Muscle of leg (tissue), 11 donors: ENCODE data around the gene GSTM2. TPM values are rescaled to one million over a fixed set of nuclear protein-coding genes. Genes with fewer than 3 reads are reported as not detected.

Source experiments
- DNase-seq: peaks from one replicate; pipeline ENCODE4 v3.0.0; 2013
- H3K27ac ChIP-seq: one replicate; pipeline ENCODE4 v1.5.1; 2013; ENCODE audit warnings: mild to moderate bottlenecking, low read length, control low read depth
- H3K27me3 ChIP-seq: one replicate; pipeline ENCODE4 v1.6.1; 2013; ENCODE audit warnings: low read length; ENCODE audit not compliant: control insufficient read depth, insufficient read depth
- H3K36me3 ChIP-seq: one replicate; pipeline ENCODE4 v1.6.1; 2013; ENCODE audit warnings: low read length; ENCODE audit not compliant: control insufficient read depth, insufficient read depth
- H3K4me1 ChIP-seq: one replicate; pipeline ENCODE4 v1.6.1; 2013; ENCODE audit warnings: low read length; ENCODE audit not compliant: control insufficient read depth, insufficient read depth
- H3K4me3 ChIP-seq: one replicate; pipeline ENCODE4 v1.5.1; 2013; ENCODE audit warnings: low read length, control low read depth
- H3K9me3 ChIP-seq: replicated peaks from 2 replicates; pipeline ENCODE4 v1.6.1; 2013; ENCODE audit warnings: low read depth, low read length; ENCODE audit not compliant: control insufficient read depth
- WGBS: methylation state at CpG from one replicate; pipeline ENCODE4 v1.1.5; 2013; ENCODE audit warnings: missing lambda C conversion rate; ENCODE audit not compliant: insufficient coverage; 5-methylcytosine and 5-hydroxymethylcytosine counted together
- polyA plus RNA-seq, 8 donors: library from polyadenylated mRNA; unstranded; fragments of 120-200 nt; gene quantifications; one replicate each; pipeline versions ENCODE4 v1.2.1 to v1.2.3, GENCODE V29; 2013; ENCODE audit warnings: inconsistent platforms in 1 of 8, low replicate concordance in 1 of 8; ENCODE audit not compliant: insufficient read length in 8 of 8, insufficient read depth in 1 of 8
- total RNA-seq: library from RNA; stranded (reverse); fragments of 120-200 nt; gene quantifications from one replicate; pipeline ENCODE4 v1.2.4, GENCODE V29; 2013

GSTM2 gene
- total and polyA plus RNA-seq, 9 donors: 51.4 to 186 (median 142) TPM

DNA sequence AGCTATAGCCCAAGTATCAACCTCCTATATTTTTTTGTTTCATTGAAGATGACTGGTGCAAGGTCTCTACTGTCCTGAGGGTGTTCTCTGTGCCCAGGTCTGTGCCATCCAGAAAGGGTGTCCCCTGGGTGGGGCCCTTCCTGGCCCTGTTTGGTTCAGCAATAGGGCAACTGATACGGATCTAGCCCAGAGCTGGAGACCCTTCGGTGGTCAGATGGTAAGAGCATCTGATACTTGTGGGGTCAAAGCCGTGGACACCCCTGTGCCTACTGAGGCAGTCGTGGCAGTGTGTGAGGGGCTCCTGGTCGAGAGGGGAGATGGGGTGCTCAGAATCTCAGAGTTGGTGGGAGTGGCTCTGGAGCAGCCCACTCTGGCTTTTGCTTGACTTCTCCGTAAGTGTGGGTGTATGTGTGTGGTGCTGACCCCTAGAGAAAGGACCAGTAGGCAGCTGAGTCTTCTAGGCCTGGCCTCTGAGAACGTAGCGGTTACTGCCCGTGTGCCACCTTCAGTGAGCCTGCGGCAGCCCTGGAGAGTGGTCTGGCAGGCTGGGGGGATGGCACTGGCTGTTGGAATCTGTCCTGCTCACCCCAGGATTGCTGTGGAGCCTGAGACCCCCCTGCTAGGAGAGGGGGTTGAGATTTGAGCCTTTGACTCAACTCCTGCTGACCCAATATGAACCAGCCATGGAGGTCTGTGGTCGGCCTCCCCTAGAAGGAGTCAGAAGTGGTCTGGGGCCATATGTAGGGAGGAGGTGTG, 45.5 kb upstream of the GSTM2 start:
- no peak overlapping the region for H3K27ac ChIP-seq
- no peak for DNase-seq
- no peak overlapping the region for H3K4me3 ChIP-seq
- 74% methylated on average over 10 of the region's 11 CpGs for WGBS
- no peaks in the 10 kb centered on the region for H3K27me3 ChIP-seq
- no peaks in the 10 kb centered on the region for H3K9me3 ChIP-seq
- H3K4me1 ChIP-seq: peaks cover 74% of the 10 kb centered on the region
- H3K36me3 ChIP-seq: peaks cover 17% of the 10 kb centered on the region

- peaks cover 74% of the 10 kb centered on the region for H3K4me1 ChIP-seq
- 86% methylated on average over 1 of the region's 3 CpGs for WGBS
- no peak overlapping the region for H3K27ac ChIP-seq
These were observed 45.0 kb upstream of the GSTM2 start for GRCh38 chr1:109622895-109623294.

DNA sequence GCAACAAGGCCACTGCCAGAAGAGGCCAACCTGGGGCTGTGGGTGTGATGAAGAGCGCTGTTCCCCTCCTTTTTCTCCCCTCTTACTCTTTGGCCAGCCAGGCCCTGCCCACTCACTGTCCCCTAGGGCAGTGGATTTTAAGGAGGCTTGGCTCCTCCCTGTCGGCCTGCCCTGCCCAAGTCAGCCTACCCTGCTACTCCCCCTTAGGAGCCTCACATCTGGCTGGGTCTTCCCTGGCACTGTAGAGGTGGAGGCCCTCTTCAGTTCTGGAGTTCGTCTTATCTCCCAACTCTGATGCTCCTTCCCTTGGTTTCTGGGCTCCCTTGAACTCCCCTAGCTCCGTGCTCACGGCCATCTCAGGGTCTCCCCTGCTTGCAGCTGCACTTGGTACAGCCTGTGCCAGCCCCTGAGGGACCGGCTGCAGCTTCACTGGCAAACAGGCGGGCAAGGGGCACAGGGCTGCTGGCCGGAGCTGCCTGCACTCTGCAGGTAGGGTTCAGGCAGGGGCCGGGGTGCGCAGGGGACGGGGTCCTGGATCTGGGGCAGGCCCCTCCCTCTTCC, 44.2 kb upstream of the GSTM2 start:
- Histone ChIP-seq H3K36me3 (peaks cover 30% of the 10 kb centered on the region), H3K4me1 (peaks cover 73% of the 10 kb centered on the region), H3K4me3 (no peak overlapping the region), H3K9me3 (no peaks in the 10 kb centered on the region), H3K27ac (peak overlapping the region; percentile 49), H3K27me3 (no peaks in the 10 kb centered on the region)
- WGBS: 46% methylated on average over 8 of the region's 11 CpGs
- no peak for DNase-seq

More at GRCh38 chr1:109622895-109623294, 45.0 kb upstream of the GSTM2 start:
- peaks cover 22% of the 10 kb centered on the region for H3K36me3 ChIP-seq
- no peaks in the 10 kb centered on the region for H3K9me3 ChIP-seq
- H3K27me3 ChIP-seq: no peaks in the 10 kb centered on the region
- no peak overlapping the region for H3K4me3 ChIP-seq
- DNase-seq: no peak

- DNase-seq: no peak
- H3K9me3 ChIP-seq: no peaks in the 10 kb centered on the region
- H3K4me3 ChIP-seq: no peak overlapping the region
- H3K27me3 ChIP-seq: no peaks in the 10 kb centered on the region
- H3K4me1 ChIP-seq: peaks cover 67% of the 10 kb centered on the region
- WGBS: 48% methylated on average over 10 of the region's 17 CpGs
- H3K27ac ChIP-seq: peak overlapping the region; percentile 47
- peaks cover 38% of the 10 kb centered on the region for H3K36me3 ChIP-seq
These were observed 43.5 kb upstream of the GSTM2 start for GRCh38 chr1:109624201-109625010.

DNA sequence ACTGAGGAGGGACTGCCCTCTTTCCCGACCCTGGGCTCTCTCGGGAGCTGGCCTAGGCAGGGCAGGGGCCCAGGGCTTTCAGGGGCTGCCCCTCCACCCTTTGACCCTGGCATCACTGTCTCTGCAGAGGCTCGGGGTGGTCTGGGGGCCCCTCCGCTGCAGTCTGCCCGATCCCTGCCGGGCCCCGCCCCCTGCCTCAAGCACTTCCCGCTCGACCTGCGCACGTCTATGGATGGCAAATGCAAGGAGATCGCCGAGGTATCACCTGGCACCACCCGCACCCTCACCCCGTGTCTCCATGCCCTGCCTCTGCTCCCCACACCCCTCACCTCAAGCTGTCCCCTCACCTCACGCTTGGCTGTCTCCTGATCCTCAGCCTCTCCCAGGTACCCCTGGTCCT, 42.7 kb upstream of the GSTM2 start:
- Histone ChIP-seq H3K4me3 (no peak overlapping the region), H3K27me3 (no peaks in the 10 kb centered on the region), H3K36me3 (peaks cover 45% of the 10 kb centered on the region), H3K9me3 (no peaks in the 10 kb centered on the region), H3K27ac (peak overlapping the region; percentile 47), H3K4me1 (peaks cover 62% of the 10 kb centered on the region)
- 58% methylated on average over 16 of the region's 16 CpGs for WGBS
- DNase-seq: no peak

DNA sequence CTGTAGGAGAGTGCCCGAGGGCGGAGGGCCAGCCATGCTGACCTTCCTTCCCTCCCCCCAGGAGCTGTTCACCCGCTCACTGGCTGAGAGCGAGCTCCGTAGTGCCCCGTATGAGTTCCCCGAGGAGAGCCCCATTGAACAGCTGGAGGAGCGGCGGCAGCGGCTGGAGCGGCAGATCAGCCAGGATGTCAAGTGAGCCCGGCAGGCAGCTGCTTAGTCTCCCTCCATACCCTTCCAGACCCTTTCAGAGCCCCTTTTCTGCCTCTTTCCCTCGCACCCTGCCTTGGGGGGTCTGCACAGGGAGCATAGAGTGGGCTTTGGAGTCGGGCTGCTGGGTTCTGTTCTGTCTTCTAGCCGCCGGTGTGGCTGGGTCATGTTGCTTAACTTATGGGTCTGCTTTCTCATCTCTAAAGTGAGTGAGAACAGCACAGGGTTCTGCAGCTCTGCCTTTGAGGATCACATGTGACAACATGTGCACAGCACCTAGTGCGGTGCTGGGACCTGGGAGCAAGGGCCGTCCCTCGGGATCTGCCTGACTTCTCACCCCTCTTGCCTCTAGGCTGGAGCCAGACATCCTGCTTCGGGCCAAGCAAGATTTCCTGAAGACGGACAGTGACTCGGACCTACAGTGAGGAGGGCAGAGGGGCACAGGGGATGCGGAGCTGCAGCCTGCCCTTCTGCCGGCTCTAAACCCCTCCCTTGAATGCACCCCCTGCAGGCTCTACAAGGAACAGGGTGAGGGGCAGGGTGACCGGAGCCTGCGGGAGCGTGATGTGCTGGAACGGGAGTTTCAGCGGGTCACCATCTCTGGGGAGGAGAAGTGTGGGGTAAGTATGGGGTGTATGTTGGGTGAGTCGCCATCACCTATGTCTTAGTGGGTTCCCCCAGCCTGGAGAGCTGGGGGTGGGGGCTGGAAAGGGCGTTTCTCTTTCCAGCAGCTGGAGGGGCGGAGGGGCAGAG, 42.0 kb upstream of the GSTM2 start:
- WGBS: 50% methylated on average over 21 of the region's 32 CpGs
- peaks cover 57% of the 10 kb centered on the region for H3K4me1 ChIP-seq
- no peaks in the 10 kb centered on the region for H3K9me3 ChIP-seq
- H3K36me3 ChIP-seq: peaks cover 50% of the 10 kb centered on the region
- H3K4me3 ChIP-seq: no peak overlapping the region
- H3K27me3 ChIP-seq: no peaks in the 10 kb centered on the region
- peak overlapping the region; percentile 47 for H3K27ac ChIP-seq
- DNase-seq: peak; percentile 58

GRCh38 chr1:109626682-109627408, 41.0 kb upstream of the GSTM2 start:
- Histone ChIP-seq H3K9me3 (no peaks in the 10 kb centered on the region), H3K36me3 (peaks cover 56% of the 10 kb centered on the region), H3K4me3 (no peak overlapping the region), H3K4me1 (peaks cover 57% of the 10 kb centered on the region), H3K27ac (no peak overlapping the region), H3K27me3 (no peaks in the 10 kb centered on the region)
- 93% methylated on average over 12 of the region's 21 CpGs for WGBS
- DNase-seq: no peak

- H3K27me3 ChIP-seq: no peaks in the 10 kb centered on the region
- peaks cover 57% of the 10 kb centered on the region for H3K36me3 ChIP-seq
- H3K27ac ChIP-seq: no peak overlapping the region
- no peak for DNase-seq
- no peak overlapping the region for H3K4me3 ChIP-seq
- WGBS: 88% methylated on average over 22 of the region's 23 CpGs
- peaks cover 57% of the 10 kb centered on the region for H3K4me1 ChIP-seq
- H3K9me3 ChIP-seq: no peaks in the 10 kb centered on the region
These were observed 40.0 kb upstream of the GSTM2 start for GRCh38 chr1:109627692-109628399.
